Fibroblast of lung (primary cell): ENCODE measurements around the gene ADAM23. TPM values are rescaled to one million over a fixed set of nuclear protein-coding genes. Genes with fewer than 3 reads are reported as not detected.

Experiments
- DNase-seq, 2 donors: peaks; one replicate each; pipeline versions ENCODE4 v3.0.0 to v3.0.0-alpha.2; 2010; ENCODE audit warnings: low read depth in 2 of 2
- H2AFZ ChIP-seq: 2 replicates; pipeline ENCODE4 v1.5.1; 2012; ENCODE audit warnings: low read length, control low read depth, inconsistent platforms
- H3K27ac ChIP-seq: 2 replicates; pipeline ENCODE4 v1.5.1; 2011; ENCODE audit warnings: low read length, control low read depth; ENCODE audit not compliant: insufficient read depth
- H3K27me3 ChIP-seq: 2 replicates; pipeline ENCODE4 v1.5.1; 2011; ENCODE audit warnings: mild to moderate bottlenecking, low read length; ENCODE audit not compliant: control insufficient read depth, insufficient read depth
- H3K36me3 ChIP-seq: 2 replicates; pipeline ENCODE4 v1.5.1; 2011; ENCODE audit warnings: low read length; ENCODE audit not compliant: control insufficient read depth, insufficient read depth
- H3K4me1 ChIP-seq: 2 replicates; pipeline ENCODE4 v1.5.1; 2011; ENCODE audit warnings: low read length; ENCODE audit not compliant: control insufficient read depth, insufficient read depth; ENCODE audit errors: extremely low read depth
- H3K4me2 ChIP-seq: 2 replicates; pipeline ENCODE4 v1.5.1; 2011; ENCODE audit warnings: low read length, control low read depth; ENCODE audit not compliant: insufficient read depth; ENCODE audit errors: extremely low read depth
- H3K4me3 ChIP-seq, 4 experiments: fragments of 200-600 bp in 1 of 4; sonication (generic) in 1 of 4; replicated peaks in 1 of 4; 2 replicates each; pipeline ENCODE4 v1.5.1; 2011 to 2016; ENCODE audit warnings: low read length in 4 of 4, low read depth in 3 of 4, mild to moderate bottlenecking in 3 of 4, control low read depth in 2 of 4, inconsistent platforms in 1 of 4, mixed read lengths in 1 of 4; ENCODE audit not compliant: insufficient read depth in 1 of 4; ENCODE audit errors: control extremely low read depth in 1 of 4
- H3K79me2 ChIP-seq: 2 replicates; pipeline ENCODE4 v1.5.1; 2012; ENCODE audit warnings: mild to moderate bottlenecking, low read length, inconsistent platforms; ENCODE audit not compliant: control insufficient read depth, insufficient read depth
- H3K9ac ChIP-seq: 2 replicates; pipeline ENCODE4 v1.5.1; 2011; ENCODE audit warnings: mild to moderate bottlenecking, low read length, control low read depth; ENCODE audit not compliant: insufficient read depth
- H3K9me3 ChIP-seq: 2 replicates; pipeline ENCODE4 v1.5.1; 2012; ENCODE audit warnings: low read depth, low read length; ENCODE audit not compliant: control insufficient read depth, insufficient read depth
- H4K20me1 ChIP-seq: 2 replicates; pipeline ENCODE4 v1.5.1; 2011; ENCODE audit warnings: low read length; ENCODE audit not compliant: control insufficient read depth, insufficient read depth; ENCODE audit errors: extremely low read depth
- CTCF ChIP-seq, 2 donors: IDR thresholded peaks in 1 of 2; conservative IDR thresholded peaks in 1 of 2; 1 replicate in 1 of 2; 2 replicates in 1 of 2; pipeline ENCODE4 v1.5.1; 2011 to 2012; ENCODE audit warnings: low read length in 2 of 2, control low read depth in 1 of 2, inconsistent platforms in 1 of 2, low read depth in 1 of 2, mild to moderate bottlenecking in 1 of 2
- EZH2 ChIP-seq: IDR thresholded peaks from 2 replicates; pipeline ENCODE4 v1.5.1; 2012; ENCODE audit warnings: low read length, control low read depth, mild to moderate bottlenecking; ENCODE audit errors: missing control alignments
- polyA plus RNA-seq, 2 donors: library from polyadenylated mRNA; depleted of rRNA in 1 of 2; stranded (reverse) in 1 of 2; unstranded in 1 of 2; fragments of >200 nt; gene quantifications; 2 replicates each; pipeline ENCODE4 v1.2.1, GENCODE V29; 2011 to 2012; ENCODE audit warnings: missing spikeins in 1 of 2
- total RNA-seq: library from RNA; depleted of rRNA; stranded (reverse); fragments of >200 nt; gene quantifications from 2 replicates; pipeline ENCODE4 v1.2.1, GENCODE V29; 2014

Gene ADAM23
- total and polyA plus RNA-seq, 2 donors (not counting 1 experiment from before 2014, with no cell fraction given): 2.3 to 2.7 TPM

- no peak overlapping the region for H2AFZ ChIP-seq
- no peak for DNase-seq
- H3K9me3 ChIP-seq: no peaks in the 10 kb centered on the region
- no peak overlapping the region for H3K4me3 ChIP-seq
- no peak for TF ChIP-seq CTCF (conservative IDR thresholded peaks at IDR 0.05 in 1 of 2, IDR thresholded peaks at IDR 0.05 in 1 of 2; ENCODE audit: low read depth in 1 of 2, low read length in 2 of 2)
- TF ChIP-seq EZH2: no peak
- no peaks in the 10 kb centered on the region for H4K20me1 ChIP-seq
- no peaks in the 10 kb centered on the region for H3K79me2 ChIP-seq
- no peak overlapping the region for H3K9ac ChIP-seq
- H3K27me3 ChIP-seq: no peaks in the 10 kb centered on the region
- H3K4me1 ChIP-seq: no peaks in the 10 kb centered on the region
- H3K27ac ChIP-seq: no peak overlapping the region
- no peaks in the 10 kb centered on the region for H3K36me3 ChIP-seq
- H3K4me2 ChIP-seq: no peak overlapping the region
Observed at GRCh38 chr2:206456078-206456754, 12.9 kb downstream of the ADAM23 start.

DNA sequence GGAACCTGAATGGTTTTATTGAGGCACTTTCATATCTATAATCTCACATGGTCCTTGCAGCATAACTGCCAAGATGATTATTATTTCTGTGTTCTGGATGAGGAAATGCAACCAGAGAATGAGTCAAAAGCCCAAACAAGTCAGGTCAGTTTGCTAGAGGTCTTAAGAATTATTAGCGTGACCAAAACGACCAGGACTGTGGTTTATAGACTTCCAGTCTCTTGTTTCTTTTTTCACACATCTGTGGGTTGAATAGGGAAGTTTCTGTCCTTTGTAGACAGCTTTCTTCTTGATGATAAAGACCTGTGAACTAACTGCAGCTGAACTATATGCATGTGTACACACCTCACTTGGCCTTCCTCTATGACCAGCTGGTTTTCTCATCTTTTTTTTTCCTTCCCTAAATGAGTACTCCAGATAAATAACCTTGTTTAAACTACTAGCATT is 13.9 kb downstream of the ADAM23 start:
- no peak overlapping the region for H3K4me2 ChIP-seq
- H3K27ac ChIP-seq: no peak overlapping the region
- H3K9ac ChIP-seq: no peak overlapping the region
- no peaks in the 10 kb centered on the region for H3K9me3 ChIP-seq
- no peak overlapping the region for H3K4me3 ChIP-seq
- no peaks in the 10 kb centered on the region for H3K36me3 ChIP-seq
- no peaks in the 10 kb centered on the region for H3K79me2 ChIP-seq
- H3K27me3 ChIP-seq: no peaks in the 10 kb centered on the region
- no peaks in the 10 kb centered on the region for H3K4me1 ChIP-seq
- no peak overlapping the region for H2AFZ ChIP-seq
- H4K20me1 ChIP-seq: no peaks in the 10 kb centered on the region
- peak in 1 of 2 donors; percentile 45 for DNase-seq
- TF ChIP-seq EZH2: no peak
- no peak for TF ChIP-seq CTCF (conservative IDR thresholded peaks at IDR 0.05 in 1 of 2, IDR thresholded peaks at IDR 0.05 in 1 of 2; ENCODE audit: low read depth in 1 of 2, low read length in 2 of 2)

DNA sequence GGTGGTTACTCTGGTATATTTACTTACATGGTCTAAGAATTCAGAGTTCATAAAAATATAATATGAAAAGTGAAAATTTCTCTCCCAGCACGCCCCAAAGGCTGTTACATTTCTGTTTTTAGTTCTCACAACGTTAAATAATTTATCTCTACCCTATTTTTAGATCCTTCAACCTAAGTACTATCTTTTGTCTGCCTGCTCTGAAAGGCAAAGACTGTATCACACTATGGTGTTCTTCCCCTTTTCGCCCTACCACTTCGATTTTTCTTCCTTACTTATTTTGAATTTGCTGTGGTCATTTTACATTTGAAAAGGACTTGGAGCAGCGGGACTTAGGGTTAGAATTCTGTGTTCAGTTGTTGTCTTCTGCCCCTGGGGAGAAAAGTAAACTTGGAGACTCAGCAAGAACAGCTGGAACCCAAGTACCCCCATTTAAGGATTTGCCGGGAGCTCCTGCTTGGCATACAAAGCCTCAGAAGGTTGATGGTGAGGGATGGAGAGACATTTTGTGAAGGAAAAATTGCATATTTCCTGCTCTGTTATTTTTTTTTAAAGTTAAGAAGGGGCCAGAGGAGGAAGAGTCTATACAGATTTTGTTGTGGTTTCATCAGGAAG is 19.0 kb downstream of the ADAM23 start:
- TF ChIP-seq EZH2 (no peak), CTCF (conservative IDR thresholded peaks at IDR 0.05 in 1 of 2, IDR thresholded peaks at IDR 0.05 in 1 of 2; ENCODE audit: low read depth in 1 of 2, low read length in 2 of 2) (no peak)
- H3K9me3 ChIP-seq: no peaks in the 10 kb centered on the region
- H3K9ac ChIP-seq: no peak overlapping the region

More for the DNA sequence above, 19.0 kb downstream of the ADAM23 start:
- no peak for DNase-seq
- Histone ChIP-seq H2AFZ (no peak overlapping the region), H3K4me2 (no peak overlapping the region), H3K79me2 (no peaks in the 10 kb centered on the region), H3K4me3 (no peak overlapping the region), H4K20me1 (no peaks in the 10 kb centered on the region), H3K27ac (no peak overlapping the region), H3K27me3 (no peaks in the 10 kb centered on the region), H3K36me3 (no peaks in the 10 kb centered on the region), H3K4me1 (no peaks in the 10 kb centered on the region)
